H1 (cell line): ENCODE measurements around the gene GEMIN7. TPM values are rescaled to one million over a fixed set of nuclear protein-coding genes. Genes with fewer than 3 reads are reported as not detected.
A peak's percentile ranks its signal among the peaks of the same experiment; 100 is the strongest.
"Not testable (repeated sequence)": the region's sequence is repeated elsewhere in the genome, so short reads cannot be mapped to it uniquely, and the experiment has no call there.

Experiments used
- CTCF ChIA-PET: fragments of 300-600 bp; sonication (Branson Sonifier 250); formaldehyde crosslinking; loops from one replicate; lab custom pipeline; 2021; ENCODE audit not compliant: partially characterized antibody; lab: Charles Lee
- POLR2A ChIA-PET: fragments of 300-600 bp; sonication (Branson Sonifier 250); formaldehyde crosslinking; loops from one replicate; lab custom pipeline; 2021; ENCODE audit warnings: inconsistent platforms; ENCODE audit not compliant: partially characterized antibody; lab: Charles Lee
- DNase-seq, 2 experiments: peaks; one replicate each; pipeline versions ENCODE4 v3.0.0 to v3.0.0-alpha.2; 2010 to 2022; ENCODE audit warnings: low spot score in 2 of 2, low read depth in 1 of 2, mixed read lengths in 1 of 2
- FAIRE-seq: peaks from 2 replicates; lab custom pipeline; 2011; peaks lifted over from hg19 to GRCh38; lab: Jason Lieb, UNC
- H2AFZ ChIP-seq: 2 replicates; pipeline ENCODE4 v1.8.1; 2012; ENCODE audit warnings: low read length, inconsistent platforms
- H2AK5ac ChIP-seq: 2 replicates; pipeline ENCODE4 v1.6.1; 2013; ENCODE audit warnings: low read depth, low read length
- H2BK120ac ChIP-seq: replicated peaks from 2 replicates; pipeline ENCODE3; 2013; ENCODE audit warnings: low read depth, low read length, inconsistent platforms
- H2BK12ac ChIP-seq: 2 replicates; pipeline ENCODE4 v1.6.1; 2013; ENCODE audit warnings: low read depth, low read length
- H2BK15ac ChIP-seq: 2 replicates; pipeline ENCODE4 v1.6.1; 2013; ENCODE audit warnings: low read length
- H2BK20ac ChIP-seq: 2 replicates; pipeline ENCODE4 v1.6.1; 2013; ENCODE audit warnings: low read length
- H2BK5ac ChIP-seq: 2 replicates; pipeline ENCODE4 v1.6.1; 2013; ENCODE audit warnings: low read depth, low read length
- H3K14ac ChIP-seq: 2 replicates; pipeline ENCODE4 v1.6.1; 2013; ENCODE audit warnings: inconsistent platforms; ENCODE audit not compliant: insufficient read length
- H3K18ac ChIP-seq: 2 replicates; pipeline ENCODE4 v1.6.1; 2013; ENCODE audit warnings: low read length; ENCODE audit errors: extremely low read depth
- H3K23ac ChIP-seq: 2 replicates; pipeline ENCODE4 v1.6.1; 2013; ENCODE audit warnings: inconsistent platforms; ENCODE audit not compliant: insufficient read length
- H3K23me2 ChIP-seq: 2 replicates; pipeline ENCODE4 v1.6.1; 2013; ENCODE audit warnings: low read depth, low read length
- H3K27ac ChIP-seq: 2 replicates; pipeline ENCODE4 v1.6.1; 2011; ENCODE audit warnings: low read depth, low read length, inconsistent platforms
- H3K27me3 ChIP-seq, 4 experiments: replicated peaks in 1 of 4; 1 replicate in 1 of 4; 2 replicates in 3 of 4; pipeline versions ENCODE4 v1.6.1 to v1.8.1; 2011 to 2013; ENCODE audit warnings: low read length in 3 of 4, mild to moderate bottlenecking in 3 of 4, inconsistent platforms in 2 of 4, mixed read lengths in 2 of 4, moderate library complexity in 1 of 4; ENCODE audit not compliant: control insufficient read depth in 3 of 4, insufficient read depth in 3 of 4; ENCODE audit errors: extremely low read depth in 1 of 4
- H3K36me3 ChIP-seq, 4 experiments: 2 replicates each; pipeline versions ENCODE4 v1.6.1 to v1.8.1; 2011 to 2013; ENCODE audit warnings: mild to moderate bottlenecking in 4 of 4, low read length in 3 of 4, moderate library complexity in 2 of 4, control low read depth in 1 of 4, inconsistent platforms in 1 of 4; ENCODE audit not compliant: insufficient read depth in 4 of 4, control insufficient read depth in 2 of 4
- H3K4ac ChIP-seq: replicated peaks from 2 replicates; pipeline ENCODE3; 2013; ENCODE audit warnings: low read length, low read depth, mixed read lengths, inconsistent platforms; ENCODE audit not compliant: insufficient read length
- H3K4me1 ChIP-seq, 4 experiments: replicated peaks in 1 of 4; 1 replicate in 1 of 4; 2 replicates in 3 of 4; pipeline versions ENCODE4 v1.6.1 to v1.8.1; 2011 to 2013; ENCODE audit warnings: low read length in 3 of 4, inconsistent platforms in 2 of 4, mixed read lengths in 1 of 4; ENCODE audit not compliant: insufficient read depth in 4 of 4, control insufficient read depth in 3 of 4
- H3K4me2 ChIP-seq, 2 experiments: 2 replicates each; pipeline versions ENCODE4 v1.6.1 to v1.8.1; 2011 to 2013; ENCODE audit warnings: low read depth in 2 of 2, low read length in 2 of 2, control low read depth in 1 of 2, inconsistent platforms in 1 of 2, mild to moderate bottlenecking in 1 of 2; ENCODE audit not compliant: insufficient read depth in 1 of 2
- H3K4me3 ChIP-seq, 4 experiments: fragments of 200-600, 300-600 bp in 1 of 4; sonication (generic), shearing (Covaris generic), sonication (Bioruptor Twin) in 1 of 4; 2 replicates each; pipeline versions ENCODE4 v1.5.1 to v1.8.1; 2011 to 2016; ENCODE audit warnings: low read length in 4 of 4, low read depth in 3 of 4, control low read depth in 2 of 4, inconsistent platforms in 2 of 4, mild to moderate bottlenecking in 2 of 4, mixed read lengths in 1 of 4, moderate library complexity in 1 of 4; ENCODE audit not compliant: insufficient read depth in 2 of 4; ENCODE audit errors: extremely low read depth in 1 of 4
- H3K56ac ChIP-seq: replicated peaks from 2 replicates; pipeline ENCODE3; 2013; ENCODE audit warnings: low read depth, mild to moderate bottlenecking, mixed read lengths, low read length, inconsistent platforms; ENCODE audit not compliant: insufficient read length
- H3K79me1 ChIP-seq: 2 replicates; pipeline ENCODE4 v1.6.1; 2013; ENCODE audit warnings: low read depth, low read length, control low read depth
- H3K79me2 ChIP-seq, 2 experiments: 2 replicates each; pipeline versions ENCODE4 v1.6.1 to v1.8.1; 2012 to 2013; ENCODE audit warnings: low read length in 2 of 2, mild to moderate bottlenecking in 2 of 2, inconsistent platforms in 1 of 2; ENCODE audit not compliant: insufficient read depth in 2 of 2, control insufficient read depth in 1 of 2
- H3K9ac ChIP-seq, 4 experiments: replicated peaks in 1 of 4; 1 replicate in 1 of 4; 2 replicates in 3 of 4; pipeline versions ENCODE4 v1.6.1 to v1.8.1; 2011 to 2013; ENCODE audit warnings: low read depth in 3 of 4, low read length in 3 of 4, control low read depth in 2 of 4, mild to moderate bottlenecking in 2 of 4, moderate library complexity in 2 of 4, inconsistent platforms in 1 of 4; ENCODE audit errors: extremely low read depth in 1 of 4
- H3K9me3 ChIP-seq, 2 experiments: 2 replicates each; pipeline versions ENCODE4 v1.6.1 to v1.8.1; 2012 to 2013; ENCODE audit warnings: mild to moderate bottlenecking in 2 of 2, moderate library complexity in 2 of 2, control low read depth in 1 of 2, inconsistent platforms in 1 of 2, low read depth in 1 of 2, low read length in 1 of 2, mixed read lengths in 1 of 2; ENCODE audit not compliant: insufficient read depth in 2 of 2
- H4K20me1 ChIP-seq, 2 experiments: replicated peaks in 1 of 2; 2 replicates each; pipeline versions ENCODE3 to v1.8.1; 2011 to 2013; ENCODE audit warnings: inconsistent platforms in 2 of 2, low read length in 2 of 2, mild to moderate bottlenecking in 1 of 2; ENCODE audit not compliant: insufficient read depth in 2 of 2, control insufficient read depth in 1 of 2
- H4K5ac ChIP-seq: 2 replicates; pipeline ENCODE4 v1.6.1; 2013; ENCODE audit warnings: low read length, low read depth, mixed read lengths, inconsistent platforms; ENCODE audit not compliant: insufficient read length
- H4K8ac ChIP-seq: 2 replicates; pipeline ENCODE4 v1.8.0; 2013; ENCODE audit warnings: mild to moderate bottlenecking, moderate library complexity, low read length, inconsistent platforms; ENCODE audit not compliant: insufficient read depth; ENCODE audit errors: extremely low read depth
- H4K91ac ChIP-seq: replicated peaks from 2 replicates; pipeline ENCODE3; 2013; ENCODE audit warnings: low read length, mixed read lengths, inconsistent platforms; ENCODE audit not compliant: insufficient read length
- WGBS, 2 experiments: shearing (Covaris generic) in 1 of 2; methylation state at CpG; one replicate each; pipeline versions ENCODE4 v1.1.6 to v1.1.7; 2013 to 2015; ENCODE audit warnings: low lambda C conversion rate in 2 of 2, mixed read lengths in 2 of 2, inconsistent platforms in 1 of 2, low coverage in 1 of 2, missing lambda C conversion rate in 1 of 2; ENCODE audit not compliant: insufficient replicate concordance in 2 of 2, insufficient coverage in 1 of 2, insufficient read length in 1 of 2; ENCODE audit errors: extremely low coverage in 1 of 2, missing lambda C conversion rate in 1 of 2; 5-methylcytosine and 5-hydroxymethylcytosine counted together
- polyA plus RNA-seq, 7 experiments: library from polyadenylated mRNA; depleted of rRNA in 3 of 7; stranded (reverse) in 5 of 7; unstranded in 2 of 7; fragments of >200 nt in 5 of 7; fragments of 200-250 nt in 2 of 7; gene quantifications; 1 replicate in 5 of 7; 2 replicates in 1 of 7; 4 replicates in 1 of 7; pipeline versions ENCODE4 v1.2.1 to v1.2.3, GENCODE V29; 2011 to 2013; ENCODE audit warnings: missing spikeins in 2 of 7, mixed read lengths in 2 of 7
- total RNA-seq: library from RNA; stranded (reverse); fragmentation: NEBNext Ultra II Directional; extraction: Animal tissue kit (Norgen Biotek cat#: 25700); gene quantifications from 2 replicates; pipeline ENCODE4 v1.2.1, GENCODE V29; 2021

The GEMIN7 gene
- total and polyA plus RNA-seq, 2 of the 8 experiments (the other 6 are each of a cell fraction or from before 2014, with no cell fraction given): 48.0 to 91.6 TPM

DNA sequence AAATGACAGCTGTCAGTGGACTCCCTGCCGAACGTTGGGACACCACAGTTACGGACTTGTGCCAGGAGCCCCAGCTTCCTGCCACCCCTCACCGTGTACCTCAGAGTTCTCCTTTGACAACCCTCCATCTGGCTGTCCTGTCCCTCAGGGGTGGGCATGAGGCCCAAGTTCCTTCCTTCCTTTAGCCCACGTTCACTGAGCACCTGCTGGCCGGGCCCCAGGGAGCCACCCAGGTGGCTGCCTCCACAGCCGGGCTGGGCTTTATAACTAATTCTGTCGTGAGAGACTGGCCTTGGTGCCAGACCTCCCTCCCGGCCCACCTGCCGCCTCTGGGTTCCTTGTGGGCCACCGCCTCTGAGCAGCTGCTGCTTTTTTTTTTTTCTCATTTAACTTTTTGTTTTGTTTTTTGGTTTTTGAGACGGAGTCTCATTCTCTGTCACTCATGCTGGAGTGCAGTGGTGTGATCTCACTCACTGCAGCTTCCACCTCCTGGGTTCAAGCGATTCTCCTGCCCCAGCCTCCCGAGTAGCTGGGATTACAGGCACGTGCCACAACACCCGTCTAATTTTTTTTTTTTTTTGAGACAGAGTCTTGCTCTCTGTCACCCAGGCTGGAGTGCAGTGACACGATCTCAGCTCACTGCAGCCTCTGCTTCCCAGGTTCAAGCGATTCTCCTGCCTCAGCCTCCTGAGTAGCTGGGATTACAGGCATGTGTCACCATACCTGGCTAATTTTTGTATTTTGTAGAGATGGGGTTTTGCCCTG is 39.7 kb downstream of the GEMIN7 start:
- 90% methylated on average over 16 of the region's 18 CpGs; no CpG with 5 or more reads in 1 of the 2 experiments for WGBS, 2 experiments
- H3K23ac ChIP-seq, H2AK5ac ChIP-seq, DNase-seq, H3K56ac ChIP-seq, H3K4me3 ChIP-seq, H3K27me3 ChIP-seq, H3K14ac ChIP-seq, H2BK12ac ChIP-seq, H3K9ac ChIP-seq, H4K5ac ChIP-seq, H2BK20ac ChIP-seq, FAIRE-seq, H3K27ac ChIP-seq, H2AFZ ChIP-seq, H3K36me3 ChIP-seq, H3K9me3 ChIP-seq, H2BK120ac ChIP-seq, H4K91ac ChIP-seq, H3K4ac ChIP-seq, H3K4me2 ChIP-seq, H2BK15ac ChIP-seq, H3K18ac ChIP-seq, H3K23me2 ChIP-seq: not testable (repeated sequence)
- peaks cover 0 to 18% (median 1%) of the 10 kb centered on the region in 4 experiments; a peak in 6 of 7 replicates for H3K4me1 ChIP-seq
- H3K79me2 ChIP-seq: peaks cover 3 to 76% of the 10 kb centered on the region in 2 experiments
- CTCF ChIA-PET: interaction anchor here (0.5 to 2.5 kb wide), 9 partner anchors 11 to 514 kb away, joined by 3 to 8 read pairs (median 3); no protein-coding TSS in a partner anchor
- POLR2A ChIA-PET: interaction anchor here (0.8 to 1.9 kb wide), 5 partner anchors 18 to 188 kb away, joined by 3 to 5 read pairs (median 4); partner anchors contain the start of gene PPP1R37
- peak overlapping the region; percentile 44; the same call in 1 of the 2 replicates for H2BK5ac ChIP-seq
- H3K79me1 ChIP-seq: peaks cover 55% of the 10 kb centered on the region
- peaks cover 45 to 51% of the 10 kb centered on the region in 2 experiments for H4K20me1 ChIP-seq
- H4K8ac ChIP-seq: peak overlapping the region; percentile 38; the same call in 1 of the 2 replicates
